ENCODE data around the gene GSKIP.

Gene GSKIP

GRCh38 chr14:96421236-96421635, 57.9 kb downstream of the GSKIP start:
- DNase-seq = no peak

- DNase-seq = no peak
Measured at GRCh38 chr14:96422992-96423391, 59.7 kb downstream of the GSKIP start.

- no peak for DNase-seq
Measured at GRCh38 chr14:96423446-96424108, 60.3 kb downstream of the GSKIP start.

GRCh38 chr14:96424109-96424989, 61.0 kb downstream of the GSKIP start:
- DNase-seq = no peak

GRCh38 chr14:96434040-96434439, 70.7 kb downstream of the GSKIP start:
- DNase-seq = no peak
